H1 (cell line): ENCODE data around the gene HDAC7. TPM values are rescaled to one million over a fixed set of nuclear protein-coding genes. Genes with fewer than 3 reads are reported as not detected.

Source experiments
- CTCF ChIA-PET: fragments of 300-600 bp; sonication (Branson Sonifier 250); formaldehyde crosslinking; loops from one replicate; lab custom pipeline; 2021; ENCODE audit not compliant: partially characterized antibody; lab: Charles Lee
- POLR2A ChIA-PET: fragments of 300-600 bp; sonication (Branson Sonifier 250); formaldehyde crosslinking; loops from one replicate; lab custom pipeline; 2021; ENCODE audit warnings: inconsistent platforms; ENCODE audit not compliant: partially characterized antibody; lab: Charles Lee
- DNase-seq, 2 experiments: peaks; one replicate each; pipeline versions ENCODE4 v3.0.0 to v3.0.0-alpha.2; 2010 to 2022; ENCODE audit warnings: low spot score in 2 of 2, low read depth in 1 of 2, mixed read lengths in 1 of 2
- FAIRE-seq: peaks from 2 replicates; lab custom pipeline; 2011; peaks lifted over from hg19 to GRCh38; lab: Jason Lieb, UNC
- H2AFZ ChIP-seq: 2 replicates; pipeline ENCODE4 v1.8.1; 2012; ENCODE audit warnings: low read length, inconsistent platforms
- H2AK5ac ChIP-seq: 2 replicates; pipeline ENCODE4 v1.6.1; 2013; ENCODE audit warnings: low read depth, low read length
- H2BK120ac ChIP-seq: replicated peaks from 2 replicates; pipeline ENCODE3; 2013; ENCODE audit warnings: low read depth, low read length, inconsistent platforms
- H2BK12ac ChIP-seq: 2 replicates; pipeline ENCODE4 v1.6.1; 2013; ENCODE audit warnings: low read depth, low read length
- H2BK15ac ChIP-seq: 2 replicates; pipeline ENCODE4 v1.6.1; 2013; ENCODE audit warnings: low read length
- H2BK20ac ChIP-seq: 2 replicates; pipeline ENCODE4 v1.6.1; 2013; ENCODE audit warnings: low read length
- H2BK5ac ChIP-seq: 2 replicates; pipeline ENCODE4 v1.6.1; 2013; ENCODE audit warnings: low read depth, low read length
- H3K14ac ChIP-seq: 2 replicates; pipeline ENCODE4 v1.6.1; 2013; ENCODE audit warnings: inconsistent platforms; ENCODE audit not compliant: insufficient read length
- H3K18ac ChIP-seq: 2 replicates; pipeline ENCODE4 v1.6.1; 2013; ENCODE audit warnings: low read length; ENCODE audit errors: extremely low read depth
- H3K23ac ChIP-seq: 2 replicates; pipeline ENCODE4 v1.6.1; 2013; ENCODE audit warnings: inconsistent platforms; ENCODE audit not compliant: insufficient read length
- H3K23me2 ChIP-seq: 2 replicates; pipeline ENCODE4 v1.6.1; 2013; ENCODE audit warnings: low read depth, low read length
- H3K27ac ChIP-seq: 2 replicates; pipeline ENCODE4 v1.6.1; 2011; ENCODE audit warnings: low read depth, low read length, inconsistent platforms
- H3K27me3 ChIP-seq, 4 experiments: replicated peaks in 1 of 4; 1 replicate in 1 of 4; 2 replicates in 3 of 4; pipeline versions ENCODE4 v1.6.1 to v1.8.1; 2011 to 2013; ENCODE audit warnings: low read length in 3 of 4, mild to moderate bottlenecking in 3 of 4, inconsistent platforms in 2 of 4, mixed read lengths in 2 of 4, moderate library complexity in 1 of 4; ENCODE audit not compliant: control insufficient read depth in 3 of 4, insufficient read depth in 3 of 4; ENCODE audit errors: extremely low read depth in 1 of 4
- H3K36me3 ChIP-seq, 4 experiments: 2 replicates each; pipeline versions ENCODE4 v1.6.1 to v1.8.1; 2011 to 2013; ENCODE audit warnings: mild to moderate bottlenecking in 4 of 4, low read length in 3 of 4, moderate library complexity in 2 of 4, control low read depth in 1 of 4, inconsistent platforms in 1 of 4; ENCODE audit not compliant: insufficient read depth in 4 of 4, control insufficient read depth in 2 of 4
- H3K4ac ChIP-seq: replicated peaks from 2 replicates; pipeline ENCODE3; 2013; ENCODE audit warnings: low read length, low read depth, mixed read lengths, inconsistent platforms; ENCODE audit not compliant: insufficient read length
- H3K4me1 ChIP-seq, 4 experiments: replicated peaks in 1 of 4; 1 replicate in 1 of 4; 2 replicates in 3 of 4; pipeline versions ENCODE4 v1.6.1 to v1.8.1; 2011 to 2013; ENCODE audit warnings: low read length in 3 of 4, inconsistent platforms in 2 of 4, mixed read lengths in 1 of 4; ENCODE audit not compliant: insufficient read depth in 4 of 4, control insufficient read depth in 3 of 4
- H3K4me2 ChIP-seq, 2 experiments: 2 replicates each; pipeline versions ENCODE4 v1.6.1 to v1.8.1; 2011 to 2013; ENCODE audit warnings: low read depth in 2 of 2, low read length in 2 of 2, control low read depth in 1 of 2, inconsistent platforms in 1 of 2, mild to moderate bottlenecking in 1 of 2; ENCODE audit not compliant: insufficient read depth in 1 of 2
- H3K4me3 ChIP-seq, 4 experiments: fragments of 200-600, 300-600 bp in 1 of 4; sonication (generic), shearing (Covaris generic), sonication (Bioruptor Twin) in 1 of 4; 2 replicates each; pipeline versions ENCODE4 v1.5.1 to v1.8.1; 2011 to 2016; ENCODE audit warnings: low read length in 4 of 4, low read depth in 3 of 4, control low read depth in 2 of 4, inconsistent platforms in 2 of 4, mild to moderate bottlenecking in 2 of 4, mixed read lengths in 1 of 4, moderate library complexity in 1 of 4; ENCODE audit not compliant: insufficient read depth in 2 of 4; ENCODE audit errors: extremely low read depth in 1 of 4
- H3K56ac ChIP-seq: replicated peaks from 2 replicates; pipeline ENCODE3; 2013; ENCODE audit warnings: low read depth, mild to moderate bottlenecking, mixed read lengths, low read length, inconsistent platforms; ENCODE audit not compliant: insufficient read length
- H3K79me1 ChIP-seq: 2 replicates; pipeline ENCODE4 v1.6.1; 2013; ENCODE audit warnings: low read depth, low read length, control low read depth
- H3K79me2 ChIP-seq, 2 experiments: 2 replicates each; pipeline versions ENCODE4 v1.6.1 to v1.8.1; 2012 to 2013; ENCODE audit warnings: low read length in 2 of 2, mild to moderate bottlenecking in 2 of 2, inconsistent platforms in 1 of 2; ENCODE audit not compliant: insufficient read depth in 2 of 2, control insufficient read depth in 1 of 2
- H3K9ac ChIP-seq, 4 experiments: replicated peaks in 1 of 4; 1 replicate in 1 of 4; 2 replicates in 3 of 4; pipeline versions ENCODE4 v1.6.1 to v1.8.1; 2011 to 2013; ENCODE audit warnings: low read depth in 3 of 4, low read length in 3 of 4, control low read depth in 2 of 4, mild to moderate bottlenecking in 2 of 4, moderate library complexity in 2 of 4, inconsistent platforms in 1 of 4; ENCODE audit errors: extremely low read depth in 1 of 4
- H3K9me3 ChIP-seq, 2 experiments: 2 replicates each; pipeline versions ENCODE4 v1.6.1 to v1.8.1; 2012 to 2013; ENCODE audit warnings: mild to moderate bottlenecking in 2 of 2, moderate library complexity in 2 of 2, control low read depth in 1 of 2, inconsistent platforms in 1 of 2, low read depth in 1 of 2, low read length in 1 of 2, mixed read lengths in 1 of 2; ENCODE audit not compliant: insufficient read depth in 2 of 2
- H4K20me1 ChIP-seq, 2 experiments: replicated peaks in 1 of 2; 2 replicates each; pipeline versions ENCODE3 to v1.8.1; 2011 to 2013; ENCODE audit warnings: inconsistent platforms in 2 of 2, low read length in 2 of 2, mild to moderate bottlenecking in 1 of 2; ENCODE audit not compliant: insufficient read depth in 2 of 2, control insufficient read depth in 1 of 2
- H4K5ac ChIP-seq: 2 replicates; pipeline ENCODE4 v1.6.1; 2013; ENCODE audit warnings: low read length, low read depth, mixed read lengths, inconsistent platforms; ENCODE audit not compliant: insufficient read length
- H4K8ac ChIP-seq: 2 replicates; pipeline ENCODE4 v1.8.0; 2013; ENCODE audit warnings: mild to moderate bottlenecking, moderate library complexity, low read length, inconsistent platforms; ENCODE audit not compliant: insufficient read depth; ENCODE audit errors: extremely low read depth
- H4K91ac ChIP-seq: replicated peaks from 2 replicates; pipeline ENCODE3; 2013; ENCODE audit warnings: low read length, mixed read lengths, inconsistent platforms; ENCODE audit not compliant: insufficient read length
- CBX5 ChIP-seq: fragments of 300-800, 300-1000 bp; sonication (generic); IDR thresholded peaks from 2 replicates; pipeline ENCODE4 v1.7.1; 2016; ENCODE audit warnings: antibody characterized with exemption, low read length, low read depth
- CREB1 ChIP-seq: IDR thresholded peaks from 2 replicates; pipeline ENCODE4 v1.6.1; 2012; ENCODE audit warnings: inconsistent platforms
- RAD21 ChIP-seq, 2 experiments: IDR thresholded peaks in 1 of 2; conservative IDR thresholded peaks in 1 of 2; 2 replicates each; pipeline ENCODE4 v1.6.1; 2011; ENCODE audit warnings: low read depth in 2 of 2, low read length in 2 of 2, improper control_type of control experiment in 1 of 2, inconsistent platforms in 1 of 2, mild to moderate bottlenecking in 1 of 2, moderate library complexity in 1 of 2
- WGBS, 2 experiments: shearing (Covaris generic) in 1 of 2; methylation state at CpG; one replicate each; pipeline versions ENCODE4 v1.1.6 to v1.1.7; 2013 to 2015; ENCODE audit warnings: low lambda C conversion rate in 2 of 2, mixed read lengths in 2 of 2, inconsistent platforms in 1 of 2, low coverage in 1 of 2, missing lambda C conversion rate in 1 of 2; ENCODE audit not compliant: insufficient replicate concordance in 2 of 2, insufficient coverage in 1 of 2, insufficient read length in 1 of 2; ENCODE audit errors: extremely low coverage in 1 of 2, missing lambda C conversion rate in 1 of 2; 5-methylcytosine and 5-hydroxymethylcytosine counted together
- polyA plus RNA-seq, 7 experiments: library from polyadenylated mRNA; depleted of rRNA in 3 of 7; stranded (reverse) in 5 of 7; unstranded in 2 of 7; fragments of >200 nt in 5 of 7; fragments of 200-250 nt in 2 of 7; gene quantifications; 1 replicate in 5 of 7; 2 replicates in 1 of 7; 4 replicates in 1 of 7; pipeline versions ENCODE4 v1.2.1 to v1.2.3, GENCODE V29; 2011 to 2013; ENCODE audit warnings: missing spikeins in 2 of 7, mixed read lengths in 2 of 7
- total RNA-seq: library from RNA; stranded (reverse); fragmentation: NEBNext Ultra II Directional; extraction: Animal tissue kit (Norgen Biotek cat#: 25700); gene quantifications from 2 replicates; pipeline ENCODE4 v1.2.1, GENCODE V29; 2021
- TF ChIP-seq, protein P1 (sequence below), 3 experiments: IDR thresholded peaks; 1 replicate in 2 of 3; 2 replicates in 1 of 3; pipeline versions ENCODE4 v1.5.1 to v1.6.1; 2011; ENCODE audit warnings: low read length in 3 of 3, mild to moderate bottlenecking in 3 of 3, inconsistent platforms in 2 of 3, low read depth in 1 of 3, moderate library complexity in 1 of 3; ENCODE audit not compliant: insufficient read depth in 1 of 3; ENCODE audit errors: control extremely low read depth in 1 of 3

HDAC7 gene
- total and polyA plus RNA-seq, 2 of the 8 experiments (the other 6 are each of a cell fraction or from before 2014, with no cell fraction given), result 25.5 to 84.9 TPM

DNA sequence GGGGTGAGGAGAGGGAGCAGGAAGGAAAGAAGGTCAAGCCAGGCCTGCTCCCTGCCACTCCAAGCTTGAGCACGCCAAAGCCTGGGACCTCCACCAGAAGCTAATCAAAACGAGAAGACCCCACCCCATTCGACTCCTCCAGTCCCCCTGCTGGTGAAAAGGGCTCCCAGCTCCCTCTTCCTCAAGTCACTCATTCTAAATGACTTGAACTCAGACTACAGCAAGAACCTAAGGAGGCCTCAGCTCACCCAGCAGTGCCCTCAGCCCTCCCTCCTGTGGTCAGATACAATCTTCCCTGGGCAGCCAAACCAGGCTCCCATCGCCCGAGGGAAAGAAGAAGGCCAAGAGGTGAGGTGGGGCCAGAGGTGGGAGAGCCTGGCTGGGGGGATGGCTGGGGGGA is 17.4 kb downstream of the HDAC7 start:
- H4K20me1 ChIP-seq, result peaks cover 7 to 15% of the 10 kb centered on the region in 2 experiments
- no peak overlapping the region for H2BK12ac ChIP-seq
- no peak overlapping the region for H3K4me2 ChIP-seq
- no peak overlapping the region for H4K5ac ChIP-seq
- peaks cover 0 to 12% (median 4%) of the 10 kb centered on the region in 4 experiments; a peak in 5 of 7 replicates for H3K4me1 ChIP-seq
- FAIRE-seq (no peak), DNase-seq (no peak)
- CTCF ChIA-PET, result interaction anchor here (0.6 to 58.8 kb wide), 20 partner anchors 8 to 375 kb away, joined by 3 to 2001 read pairs (median 4); partner anchors contain the start of genes ENDOU, HDAC7 and RAPGEF3
- H2BK120ac ChIP-seq, result no peak overlapping the region
- no peak overlapping the region for H3K56ac ChIP-seq
- no peak overlapping the region for H2BK15ac ChIP-seq
- no peak overlapping the region for H2BK20ac ChIP-seq
- H4K91ac ChIP-seq, result no peak overlapping the region
- no peak overlapping the region for H3K4ac ChIP-seq
- H2AFZ ChIP-seq, result no peak overlapping the region
- H2BK5ac ChIP-seq, result no peak overlapping the region
- H3K9me3 ChIP-seq, result no peaks in the 10 kb centered on the region
- POLR2A ChIA-PET, result interaction anchor here (0.8 to 29.3 kb wide), 8 partner anchors 8 to 103 kb away, joined by 4 to 480 read pairs (median 4); partner anchors contain the start of gene VDR
- no peak overlapping the region for H3K23ac ChIP-seq
- no peak overlapping the region for H3K4me3 ChIP-seq
- peaks cover 0 to 2% (median 0%) of the 10 kb centered on the region in 4 experiments; a peak in 1 of 8 replicates for H3K36me3 ChIP-seq
- TF ChIP-seq CREB1 (no peak), RAD21 (IDR thresholded peaks at IDR 0.05 in 1 of 2, conservative IDR thresholded peaks at IDR 0.05 in 1 of 2; ENCODE audit: low read depth in 2 of 2, low read length in 2 of 2) (peak; percentile 9 to 35; a peak in 2 of 4 replicates), CBX5 (no peak)
- TF ChIP-seq, protein P1, sequence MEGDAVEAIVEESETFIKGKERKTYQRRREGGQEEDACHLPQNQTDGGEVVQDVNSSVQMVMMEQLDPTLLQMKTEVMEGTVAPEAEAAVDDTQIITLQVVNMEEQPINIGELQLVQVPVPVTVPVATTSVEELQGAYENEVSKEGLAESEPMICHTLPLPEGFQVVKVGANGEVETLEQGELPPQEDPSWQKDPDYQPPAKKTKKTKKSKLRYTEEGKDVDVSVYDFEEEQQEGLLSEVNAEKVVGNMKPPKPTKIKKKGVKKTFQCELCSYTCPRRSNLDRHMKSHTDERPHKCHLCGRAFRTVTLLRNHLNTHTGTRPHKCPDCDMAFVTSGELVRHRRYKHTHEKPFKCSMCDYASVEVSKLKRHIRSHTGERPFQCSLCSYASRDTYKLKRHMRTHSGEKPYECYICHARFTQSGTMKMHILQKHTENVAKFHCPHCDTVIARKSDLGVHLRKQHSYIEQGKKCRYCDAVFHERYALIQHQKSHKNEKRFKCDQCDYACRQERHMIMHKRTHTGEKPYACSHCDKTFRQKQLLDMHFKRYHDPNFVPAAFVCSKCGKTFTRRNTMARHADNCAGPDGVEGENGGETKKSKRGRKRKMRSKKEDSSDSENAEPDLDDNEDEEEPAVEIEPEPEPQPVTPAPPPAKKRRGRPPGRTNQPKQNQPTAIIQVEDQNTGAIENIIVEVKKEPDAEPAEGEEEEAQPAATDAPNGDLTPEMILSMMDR (IDR thresholded peaks at IDR 0.05; ENCODE audit: control extremely low read depth in 1 of 3, insufficient read depth in 1 of 3, low read depth in 1 of 3, low read length in 3 of 3), result peak; percentile 48 to 69 (median 57)
- no peak overlapping the region for H3K18ac ChIP-seq
- H3K14ac ChIP-seq, result no peak overlapping the region
- H3K27ac ChIP-seq, result no peak overlapping the region
- H3K79me2 ChIP-seq, result peaks cover 0 to 67% of the 10 kb centered on the region in 2 experiments; a peak in 2 of 4 replicates
- no peaks in the 10 kb centered on the region for H3K27me3 ChIP-seq
- H3K79me1 ChIP-seq, result peaks cover 3% of the 10 kb centered on the region; the same call in 1 of the 2 replicates
- H2AK5ac ChIP-seq, result no peak overlapping the region
- no peak overlapping the region for H4K8ac ChIP-seq
- WGBS, 2 experiments, result 73% methylated on average over 5 of the region's 5 CpGs; no CpG with 5 or more reads in 1 of the 2 experiments
- 0 out of 2 replicates have a peak, but pooled peaks cover 1% of the 10 kb centered on the region for H3K23me2 ChIP-seq
- no peak overlapping the region for H3K9ac ChIP-seq
